NCI-H2107 treated with DMSO at 0.1 percent for 48 hours (cell line): ENCODE results near the gene CP.
"Not testable (repeated sequence)": the region's sequence is repeated elsewhere in the genome, so short reads cannot be mapped to it uniquely, and the experiment has no call there.

Source experiments
- DNase-seq: peaks from one replicate; lab custom pipeline; 2025; ENCODE audit not compliant: unreplicated experiment; lab: John Stamatoyannopoulos, UW

CP gene

DNA sequence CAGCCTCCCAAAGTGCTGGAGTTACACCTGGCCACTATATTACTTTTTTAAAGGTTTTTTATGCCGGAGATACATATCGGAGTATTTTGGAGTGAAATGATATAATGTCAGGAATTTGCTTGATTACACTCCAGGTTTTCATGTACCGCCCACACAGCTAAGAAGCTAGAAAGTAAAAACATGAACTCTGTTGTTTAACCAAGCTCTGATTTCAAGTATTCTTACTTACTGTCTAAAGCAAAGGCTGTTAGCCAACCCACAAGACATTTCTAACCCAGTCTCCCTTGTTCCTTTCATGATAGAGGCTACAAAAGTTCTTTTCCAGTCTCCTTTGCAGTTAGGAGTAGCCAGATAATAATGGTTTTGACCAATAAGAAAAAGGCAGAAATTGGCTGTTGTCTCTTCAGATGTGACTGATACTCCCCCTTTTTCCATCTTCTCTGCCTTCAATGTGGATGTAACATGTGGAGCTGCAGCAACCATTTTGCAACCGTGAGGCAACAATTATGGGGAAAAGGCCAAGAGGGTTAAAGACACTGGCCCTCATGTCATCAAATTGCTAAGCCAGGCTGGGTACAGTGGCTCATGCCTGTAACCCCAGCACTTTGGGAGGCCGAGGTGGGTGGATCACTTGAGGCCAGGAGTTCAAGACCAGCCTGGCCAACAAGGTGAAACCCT lies 6.1 kb upstream of the CP start:
- no peak for DNase-seq

DNA sequence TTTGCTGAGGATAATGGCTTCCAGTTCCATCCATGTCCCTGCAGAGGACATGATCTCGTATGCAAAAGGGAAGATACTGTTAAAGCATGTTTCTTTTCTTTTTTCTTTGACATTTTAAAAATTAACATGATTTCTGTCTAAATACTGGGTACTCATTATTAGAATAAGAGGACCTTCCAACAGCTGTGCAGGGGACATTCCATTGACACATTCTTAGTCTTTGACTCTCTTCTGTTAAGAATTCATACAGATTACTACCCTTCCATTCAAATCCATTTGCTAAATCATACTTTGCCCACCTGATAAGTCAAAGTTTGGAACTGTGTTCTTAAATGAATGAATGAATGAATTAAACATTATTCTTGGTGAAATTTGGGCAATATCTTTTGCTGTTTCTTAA lies 5.1 kb upstream of the CP start:
- DNase-seq: no peak

DNA sequence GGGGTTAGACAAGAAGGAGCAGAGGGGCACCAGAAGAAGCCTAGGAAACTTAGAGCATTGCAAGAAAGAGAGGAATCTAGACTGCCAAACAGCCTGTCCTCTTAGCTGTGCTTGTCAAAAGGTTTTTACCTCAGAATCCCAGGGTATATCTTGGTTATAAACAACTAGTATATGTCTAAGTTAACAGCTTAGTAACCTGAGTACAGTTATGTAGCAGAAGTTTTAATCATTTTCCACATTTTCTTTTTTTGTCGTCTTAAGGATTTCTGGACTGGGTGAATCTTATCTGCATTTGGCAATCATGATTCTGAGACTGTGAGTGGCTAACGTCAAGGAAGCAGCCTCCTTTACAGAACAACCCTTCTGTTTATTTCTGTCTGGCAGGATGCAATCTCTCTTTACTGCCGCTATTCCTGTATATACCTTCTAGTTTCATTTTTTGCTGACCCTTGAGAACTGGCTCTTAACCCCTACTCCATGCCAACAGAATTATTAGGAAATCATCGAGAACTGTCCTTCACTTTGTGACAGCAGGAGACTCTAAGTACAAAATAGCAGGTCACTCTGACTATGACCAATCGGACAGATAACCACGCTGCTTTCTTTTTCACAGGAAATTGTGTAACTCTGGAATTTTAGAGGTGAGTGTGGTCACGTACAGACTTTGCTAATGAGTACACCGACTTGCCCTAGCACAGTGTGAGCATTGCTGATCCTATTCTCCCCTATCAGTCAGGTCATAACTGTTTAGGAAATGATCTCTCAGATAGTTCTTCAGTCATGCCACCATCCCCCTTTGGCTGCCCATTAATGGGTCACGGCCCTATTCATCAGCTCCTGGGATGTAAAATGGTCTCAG lies 3.3 kb upstream of the CP start:
- no peak for DNase-seq

DNA sequence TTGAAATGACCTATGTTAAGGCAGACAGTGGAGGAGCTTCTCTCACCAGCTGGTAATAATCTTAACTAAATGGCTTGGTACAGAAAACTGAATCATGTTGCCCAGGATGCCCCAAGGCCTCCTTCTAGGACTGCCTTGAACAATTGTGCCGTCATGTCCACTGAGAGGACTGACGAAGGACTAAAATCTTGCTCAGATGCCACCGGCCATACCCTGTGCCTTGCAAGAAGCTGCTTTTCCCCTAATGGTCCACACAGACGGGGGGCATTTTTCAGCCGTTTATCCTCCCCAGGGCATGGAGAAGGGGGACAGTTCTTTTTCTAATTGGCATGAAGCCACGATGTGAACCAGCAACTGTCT lies 1.8 kb upstream of the CP start:
- no peak for DNase-seq

DNA sequence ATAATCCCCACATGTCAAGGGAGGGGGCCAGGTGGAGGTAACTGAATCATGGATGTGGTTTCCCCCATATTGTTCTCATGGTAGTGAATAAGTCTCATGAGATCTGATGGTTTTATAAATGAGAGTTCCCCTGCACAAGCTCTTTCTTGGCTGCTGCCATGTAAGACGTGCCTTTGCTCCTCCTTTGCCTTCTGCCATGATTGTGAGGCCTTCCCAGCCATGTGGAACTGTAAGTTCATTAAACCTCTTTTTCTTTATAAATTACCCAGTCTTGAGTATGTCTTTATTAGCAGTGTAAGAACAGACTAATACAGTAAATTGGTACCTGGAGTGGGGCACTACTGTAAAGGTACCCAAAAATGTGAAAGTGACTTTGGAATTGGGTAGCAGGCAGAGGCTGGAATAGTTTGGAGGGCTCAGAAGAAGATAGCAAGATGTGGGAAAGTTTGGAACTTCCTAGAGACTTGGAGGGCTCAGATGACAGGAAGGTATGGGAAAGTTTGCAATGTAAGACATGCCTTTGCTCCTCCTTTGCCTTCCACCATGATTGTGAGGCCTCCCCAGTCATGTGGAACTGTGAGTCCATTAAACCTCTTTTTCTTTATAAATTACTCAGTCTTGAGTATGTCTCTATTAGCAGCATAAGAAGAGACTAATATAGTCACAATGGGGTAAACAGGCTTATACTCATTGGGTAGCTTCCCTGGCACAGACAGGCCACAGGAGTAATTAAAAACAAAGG lies 2.1 kb downstream of the CP start:
- DNase-seq: not testable (repeated sequence)

DNA sequence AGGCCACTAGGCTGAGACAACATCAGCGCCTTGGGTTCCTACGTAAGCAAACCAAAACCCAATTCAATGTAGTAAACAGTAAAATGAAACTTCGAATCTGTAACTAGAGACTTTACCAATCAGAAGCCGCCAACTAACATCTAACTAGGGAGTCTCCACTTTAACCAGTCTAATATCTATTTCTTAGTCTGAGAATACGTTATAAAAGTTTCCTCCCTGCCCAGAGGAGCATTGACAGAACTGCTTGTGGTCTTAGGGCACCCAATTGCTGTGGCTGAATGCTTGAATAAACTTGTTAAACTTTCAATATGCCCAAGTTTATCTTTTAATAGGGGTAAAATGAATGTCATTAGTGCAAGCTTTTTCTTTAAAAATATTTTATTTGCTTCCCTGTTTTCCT lies 4.3 kb downstream of the CP start:
- DNase-seq: no peak

DNA sequence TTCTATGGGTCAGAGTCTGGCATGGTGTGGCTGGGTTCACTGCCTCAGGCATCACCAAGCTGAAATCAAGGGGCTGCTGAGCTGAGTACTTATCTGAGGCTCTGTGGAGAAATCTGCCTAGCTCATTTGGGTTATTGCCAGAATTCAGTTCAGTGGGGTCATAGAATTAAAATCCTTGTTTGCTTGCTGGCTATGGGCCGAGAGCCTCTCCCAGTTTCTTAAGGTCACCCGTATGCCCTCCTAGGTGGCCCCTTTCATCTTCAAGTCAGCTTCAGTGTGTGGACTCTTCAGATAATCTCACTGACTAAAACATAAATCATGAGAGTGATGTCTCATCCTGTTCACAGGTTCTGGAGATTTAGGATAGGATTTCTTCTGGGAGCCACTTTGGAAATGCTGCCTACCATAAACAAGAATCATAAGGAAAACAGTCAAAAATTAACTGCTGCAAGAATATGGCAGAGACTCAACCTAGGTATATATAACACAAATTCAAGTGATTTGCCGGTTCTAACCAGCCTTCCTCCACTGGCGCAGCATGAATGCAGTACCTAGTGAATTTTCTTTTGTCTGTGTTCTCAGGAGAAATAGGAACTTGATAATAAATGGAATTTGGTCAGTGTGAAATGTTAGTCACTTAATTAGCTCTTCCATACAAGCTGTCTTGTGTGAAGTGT lies 5.3 kb downstream of the CP start:
- no peak for DNase-seq

DNA sequence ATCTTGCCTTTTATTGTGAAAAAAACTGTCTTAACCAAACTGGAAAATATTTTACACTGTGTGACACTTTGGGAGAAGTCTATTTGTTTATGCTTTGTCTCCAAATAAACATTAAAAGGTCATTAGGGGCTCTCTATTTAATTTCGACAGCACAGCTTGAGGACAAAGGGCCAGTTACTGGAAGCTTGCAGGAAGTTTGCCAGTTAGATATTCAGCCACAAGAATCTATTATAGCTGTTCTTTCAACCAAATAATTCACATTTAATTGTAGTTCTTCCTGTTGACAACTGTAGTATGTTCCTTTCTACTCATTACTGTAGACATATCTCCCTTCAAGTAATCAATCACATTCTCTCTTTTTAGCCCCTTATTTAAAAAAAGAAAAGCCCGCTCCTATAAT lies 6.1 kb downstream of the CP start:
- no peak for DNase-seq

DNA sequence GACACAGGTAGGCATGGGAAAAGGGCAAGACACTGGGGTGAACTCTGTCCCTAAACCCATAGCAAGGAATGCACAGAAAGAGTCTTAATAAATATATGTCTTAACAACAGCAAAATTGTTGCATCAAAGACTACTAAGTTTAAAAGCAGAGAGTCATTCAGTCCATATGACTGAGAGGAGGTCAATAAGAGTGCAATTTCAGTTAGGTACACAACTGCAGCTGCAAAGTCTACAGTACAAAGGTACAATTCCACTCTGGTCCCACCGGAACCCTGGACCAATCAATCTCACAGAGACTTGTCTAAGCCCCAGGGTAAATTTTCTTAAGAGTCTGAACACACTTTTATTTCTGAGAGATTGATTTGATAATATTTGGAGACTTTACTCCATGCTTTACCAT lies 6.9 kb downstream of the CP start:
- no peak for DNase-seq

DNA sequence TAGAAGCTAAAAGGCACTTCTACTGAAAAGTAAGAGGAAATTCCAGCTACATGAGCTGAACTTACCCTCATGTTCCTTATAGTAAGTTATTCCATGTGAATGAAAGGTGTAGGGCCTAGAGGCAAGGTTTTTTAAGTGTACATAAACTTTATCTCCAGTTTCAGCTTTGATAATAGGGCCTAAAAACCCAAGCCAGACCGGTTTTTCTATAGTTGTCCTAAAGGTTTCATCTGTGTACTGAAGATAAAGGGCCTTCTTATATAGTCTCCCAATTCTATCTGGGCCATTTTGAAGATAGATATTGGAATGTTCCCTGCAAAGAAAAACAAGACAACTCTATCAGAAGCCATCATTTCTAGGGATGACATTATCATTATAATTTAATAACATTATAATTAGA lies 9.2 kb downstream of the CP start:
- DNase-seq: no peak

DNA sequence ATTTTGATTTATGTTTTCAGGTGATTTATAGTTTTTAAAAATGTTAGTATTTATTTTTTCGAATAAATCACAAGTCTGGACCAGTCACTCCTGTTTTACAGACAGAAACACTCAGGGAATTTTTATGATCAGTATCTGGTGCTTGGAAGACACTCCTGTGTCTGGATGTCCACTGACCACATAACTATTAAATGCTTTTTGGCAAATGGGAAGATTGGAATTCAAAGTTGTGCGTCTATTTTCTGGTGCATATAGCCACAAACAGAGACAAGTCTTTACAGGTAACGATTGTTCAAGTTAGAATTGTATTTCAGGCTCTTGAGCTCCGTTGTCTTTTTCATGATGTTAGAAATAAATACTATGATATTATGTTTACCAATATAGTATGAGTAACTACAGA lies 12.2 kb downstream of the CP start:
- no peak for DNase-seq

DNA sequence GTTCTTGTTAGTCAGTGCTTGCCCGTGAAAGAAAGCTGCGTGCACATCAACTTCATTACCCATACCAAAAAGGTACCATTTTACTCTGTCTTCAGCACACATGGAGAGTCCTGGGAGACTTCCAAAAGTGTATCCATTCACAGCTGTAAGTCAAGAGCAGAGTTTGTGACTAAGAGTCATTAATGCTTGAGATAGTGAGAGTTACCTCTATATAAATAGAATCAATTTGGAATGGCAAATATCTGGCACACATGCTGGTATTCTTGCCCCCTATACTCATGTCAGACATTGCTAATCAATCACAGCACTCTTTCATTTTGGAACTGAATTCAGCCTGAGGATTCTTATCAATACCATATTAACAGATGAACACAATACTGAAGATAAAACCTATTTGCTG lies 14.2 kb downstream of the CP start:
- DNase-seq: no peak

DNA sequence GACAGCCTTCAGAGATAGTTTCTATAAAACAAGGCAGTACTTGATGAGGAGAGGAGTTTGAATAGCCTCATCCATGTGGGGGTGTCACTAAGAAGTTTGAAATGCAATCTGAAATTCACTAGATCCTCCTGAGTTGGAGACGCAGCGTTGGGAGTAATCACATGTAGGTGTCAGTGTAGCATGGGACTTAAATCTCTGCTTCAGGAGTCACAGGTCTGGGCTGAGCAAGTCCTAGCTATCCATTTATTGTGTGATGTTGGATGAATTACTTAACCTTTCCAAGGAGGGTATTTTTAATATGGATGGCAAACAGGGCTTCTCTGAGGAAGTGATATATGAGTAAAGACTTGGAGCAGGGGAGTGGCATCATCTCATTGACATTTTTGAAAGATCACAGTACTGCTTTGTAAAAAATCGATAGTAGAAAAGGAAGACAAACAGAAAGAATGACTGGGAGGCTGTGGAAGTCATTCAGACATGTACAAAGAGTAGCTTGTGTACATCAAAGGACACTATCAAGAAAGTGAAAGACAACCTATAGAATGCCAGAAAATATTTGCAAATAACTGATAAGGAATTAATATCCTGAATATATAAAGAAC lies 17.1 kb downstream of the CP start:
- no peak for DNase-seq

DNA sequence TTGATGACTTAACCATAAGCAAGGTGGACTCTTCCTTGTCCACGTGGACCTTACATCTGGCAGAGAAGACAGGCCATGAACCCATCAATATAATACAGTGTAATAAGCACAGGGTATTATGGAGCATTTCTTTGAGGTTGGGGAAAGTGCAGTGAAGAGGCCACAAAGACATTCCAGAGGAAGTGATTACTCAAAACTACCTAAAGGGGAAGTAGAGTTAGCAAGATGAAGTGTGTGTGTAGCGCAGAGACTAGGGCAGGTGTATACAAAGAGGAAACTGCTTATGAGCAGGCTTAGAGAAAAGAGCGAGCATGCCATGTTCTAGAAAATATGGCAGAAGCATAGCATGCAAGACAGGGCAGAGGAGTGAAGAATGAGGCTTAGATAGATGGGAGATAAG lies 17.9 kb downstream of the CP start:
- no peak for DNase-seq

DNA sequence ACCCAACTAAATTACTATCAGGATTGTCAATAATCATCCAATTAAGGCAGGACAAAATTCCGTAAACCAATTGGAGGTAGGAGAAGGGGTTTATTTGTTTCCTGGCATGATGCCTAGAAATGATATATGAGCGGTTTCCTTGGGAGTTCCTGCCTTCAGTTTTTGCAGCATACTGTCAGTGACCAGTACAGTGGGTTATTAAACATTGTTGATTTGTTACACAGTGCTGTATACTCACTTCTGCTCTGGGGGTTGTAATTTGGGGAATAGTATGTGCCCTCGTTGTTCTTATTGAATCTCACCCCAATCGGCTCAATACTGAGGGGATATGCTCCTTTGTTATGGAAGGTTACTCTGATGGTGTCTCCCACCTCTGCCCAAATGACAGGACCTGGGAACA lies 22.2 kb downstream of the CP start:
- DNase-seq: peak; percentile 17

DNA sequence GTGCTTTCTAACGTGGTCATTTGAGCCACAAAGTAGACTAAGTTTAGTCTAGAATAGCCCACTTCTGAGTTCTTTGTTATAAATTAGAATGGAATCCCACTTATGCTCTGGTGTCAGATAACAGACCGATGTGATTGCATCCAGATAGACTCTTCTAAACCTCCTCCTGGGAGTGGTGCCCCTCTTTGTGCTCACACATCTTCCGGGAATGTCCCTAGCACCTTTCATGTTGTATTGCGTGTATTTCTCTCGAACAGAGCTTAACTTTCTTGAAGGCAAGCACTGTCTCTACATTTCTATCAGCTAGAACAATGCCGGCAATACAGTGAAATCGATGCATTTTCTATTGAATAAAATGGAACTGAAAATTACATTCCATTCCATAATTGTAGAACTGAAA lies 23.0 kb downstream of the CP start:
- DNase-seq: peak; percentile 5

DNA sequence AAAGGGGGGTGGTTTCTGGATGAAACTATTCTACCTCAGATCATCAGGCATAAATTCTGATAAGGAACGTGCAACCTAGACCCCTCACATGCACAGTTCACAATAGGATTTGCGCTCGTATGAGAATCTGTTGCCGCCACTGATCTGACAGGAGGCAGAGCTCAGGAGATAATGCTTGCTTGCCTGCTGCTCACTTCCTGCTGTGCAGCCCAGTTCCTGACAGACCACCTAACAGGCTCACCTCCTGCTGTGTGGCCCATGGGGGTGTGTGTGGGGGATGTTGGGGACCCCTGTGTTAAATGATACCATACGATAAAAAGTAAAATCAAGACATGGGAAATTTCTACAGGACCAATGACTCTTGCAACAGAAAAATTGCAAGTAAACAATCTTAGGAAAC lies 24.0 kb downstream of the CP start:
- DNase-seq: no peak

DNA sequence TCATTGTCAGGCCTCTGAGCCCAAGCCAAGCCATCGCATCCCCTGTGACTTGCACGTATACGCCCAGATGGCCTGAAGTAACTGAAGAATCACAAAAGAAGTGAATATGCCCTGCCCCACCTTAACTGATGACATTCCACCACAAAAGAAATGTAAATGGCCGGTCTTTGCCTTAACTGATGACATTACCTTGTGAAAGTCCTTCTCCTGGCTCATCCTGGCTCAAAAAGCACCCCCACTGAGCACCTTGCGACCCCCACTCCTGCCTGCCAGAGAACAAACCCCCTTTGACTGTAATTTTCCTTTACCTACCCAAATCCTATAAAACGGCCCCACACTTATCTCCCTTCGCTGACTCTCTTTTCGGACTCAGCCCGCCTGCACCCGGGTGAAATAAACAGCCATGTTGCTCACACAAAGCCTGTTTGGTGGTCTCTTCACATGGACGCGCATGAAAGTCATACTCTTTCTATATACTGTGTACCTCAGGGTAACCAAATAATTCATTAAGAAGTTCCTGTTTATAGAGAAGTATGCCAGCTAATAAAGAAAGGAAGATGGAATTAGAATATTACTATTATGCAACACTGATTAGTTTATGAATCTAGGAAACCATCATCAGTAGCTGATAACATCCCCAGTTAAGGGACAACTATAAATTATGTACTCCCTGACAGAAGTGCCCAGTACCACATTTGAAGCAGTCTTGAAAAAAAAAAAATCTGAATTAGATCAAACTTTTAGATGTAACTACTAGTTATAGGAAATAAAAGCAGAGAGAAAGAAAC lies 24.6 kb downstream of the CP start:
- not testable (repeated sequence) for DNase-seq

DNA sequence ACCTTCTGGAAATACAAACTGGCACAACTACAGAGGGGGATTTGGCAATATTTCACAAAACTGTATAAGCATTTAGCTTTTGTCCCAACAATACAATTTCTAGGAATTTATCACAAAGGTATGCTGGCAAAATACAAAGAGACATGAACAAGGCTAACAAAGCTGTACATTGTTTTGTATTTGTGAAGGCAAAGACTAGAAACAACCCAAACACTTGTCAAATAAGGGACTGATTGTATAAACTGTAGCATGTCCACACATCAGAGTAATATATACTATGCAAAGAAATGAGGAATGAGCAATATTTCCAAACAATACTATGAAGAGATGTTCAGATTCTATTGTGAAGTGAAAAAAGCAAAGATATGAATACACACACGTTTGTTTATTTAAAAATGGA lies 26.4 kb downstream of the CP start:
- no peak for DNase-seq

DNA sequence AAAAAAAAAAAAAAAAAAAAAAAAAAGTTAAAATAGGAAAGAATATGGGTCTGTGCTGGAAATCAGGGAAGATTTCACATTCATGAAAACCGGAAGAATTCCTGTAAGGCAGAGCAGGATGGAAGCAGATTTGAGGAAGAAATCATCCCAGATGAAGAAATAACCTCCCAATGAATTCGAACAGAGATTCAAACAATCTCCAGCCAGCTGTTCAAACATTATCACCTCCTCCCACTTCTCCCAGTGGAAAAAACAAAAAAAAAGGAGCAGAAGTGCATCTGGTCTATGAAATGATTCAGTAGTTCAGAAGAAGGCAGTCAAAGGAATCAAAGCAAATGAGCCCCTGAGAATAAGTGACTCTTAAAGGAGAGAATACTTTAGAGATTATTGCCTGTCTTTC lies 33.1 kb downstream of the CP start:
- DNase-seq: no peak
